T-cell (primary cell): ENCODE data around the gene SPATA19. TPM values are rescaled to one million over a fixed set of nuclear protein-coding genes. Genes with fewer than 3 reads are reported as not detected.

Source experiments
- ATAC-seq, 4 experiments: fragments of 200-7000 bp in 3 of 4; fragments of 150-1000 bp in 1 of 4; cut with Tn5 transposase; replicated peaks in 1 of 4; 1 replicate in 3 of 4; 2 replicates in 1 of 4; pipeline ENCODE4 v1.10.0; 2021; ENCODE audit warnings: moderate library complexity in 3 of 4, mild to moderate bottlenecking in 2 of 4, moderate number of reproducible peaks in 1 of 4
- CTCF ChIA-PET, 2 donors: fragments of 300-600 bp; sonication (Branson Sonifier 250); formaldehyde crosslinking; loops; one replicate each; lab custom pipeline; 2022; ENCODE audit warnings: antibody characterized with exemption in 2 of 2; lab: Charles Lee
- POLR2A ChIA-PET, 2 donors: fragments of 300-600 bp; sonication (Branson Sonifier 250); formaldehyde crosslinking; loops; one replicate each; lab custom pipeline; 2022; ENCODE audit warnings: antibody characterized with exemption in 2 of 2; lab: Charles Lee
- DNase-seq, 35 experiments: peaks; one replicate each; pipeline versions ENCODE4 v3.0.0 to v3.0.0-alpha.2; 2013 to 2023
- H3K27ac ChIP-seq: one replicate; pipeline ENCODE4 v1.5.1; 2013; ENCODE audit warnings: low read length
- H3K27me3 ChIP-seq, 2 experiments: replicated peaks in 1 of 2; 1 replicate in 1 of 2; 2 replicates in 1 of 2; pipeline versions ENCODE4 v1.6.1 to v1.7.0; 2013; ENCODE audit warnings: low read length in 1 of 2, mixed read lengths in 1 of 2; ENCODE audit not compliant: control insufficient read depth in 2 of 2, insufficient read depth in 2 of 2; ENCODE audit errors: extremely low read depth in 1 of 2
- H3K36me3 ChIP-seq, 2 donors: 1 replicate in 1 of 2; 2 replicates in 1 of 2; pipeline versions ENCODE4 v1.6.1 to v1.7.0; 2013; ENCODE audit warnings: low read length in 1 of 2; ENCODE audit not compliant: control insufficient read depth in 2 of 2, insufficient read depth in 1 of 2; ENCODE audit errors: extremely low read depth in 1 of 2
- H3K4me1 ChIP-seq, 2 experiments: 1 replicate in 1 of 2; 2 replicates in 1 of 2; pipeline versions ENCODE4 v1.6.1 to v1.7.0; 2013; ENCODE audit warnings: low read length in 2 of 2, mixed read lengths in 1 of 2; ENCODE audit not compliant: insufficient read depth in 2 of 2, control insufficient read depth in 1 of 2; ENCODE audit errors: extremely low read depth in 1 of 2
- H3K4me3 ChIP-seq, 2 donors: 1 replicate in 1 of 2; 2 replicates in 1 of 2; pipeline versions ENCODE4 v1.5.1 to v1.7.0; 2013; ENCODE audit warnings: mild to moderate bottlenecking in 2 of 2, low read length in 1 of 2, moderate library complexity in 1 of 2; ENCODE audit not compliant: control insufficient read depth in 1 of 2; ENCODE audit errors: extremely low read depth in 1 of 2
- H3K9me3 ChIP-seq: 2 replicates; pipeline ENCODE4 v1.7.0; 2013
- H3K27ac Mint-ChIP-seq, 2 donors: one replicate each; pipeline ENCODE4 v1.8.0; 2020 to 2021; ENCODE audit warnings: mild to moderate bottlenecking in 2 of 2, mixed read lengths in 2 of 2
- H3K27me3 Mint-ChIP-seq, 2 donors: one replicate each; pipeline ENCODE4 v1.8.0; 2021 to 2022; ENCODE audit warnings: mixed read lengths in 2 of 2
- H3K36me3 Mint-ChIP-seq: one replicate; pipeline ENCODE4 v1.8.0; 2021; ENCODE audit warnings: mixed read lengths
- H3K4me1 Mint-ChIP-seq, 3 donors: one replicate each; pipeline ENCODE4 v1.8.0; 2020 to 2022; ENCODE audit warnings: mixed read lengths in 3 of 3, mild to moderate bottlenecking in 1 of 3
- H3K4me3 Mint-ChIP-seq, 3 donors: one replicate each; pipeline ENCODE4 v1.8.0; 2020 to 2022; ENCODE audit warnings: mild to moderate bottlenecking in 3 of 3, mixed read lengths in 3 of 3, moderate library complexity in 3 of 3
- H3K9me3 Mint-ChIP-seq, 3 donors: one replicate each; pipeline ENCODE4 v1.8.0; 2020 to 2022; ENCODE audit warnings: mixed read lengths in 3 of 3
- WGBS: methylation state at CpG from one replicate; pipeline ENCODE4 v1.1.5; 2013; ENCODE audit warnings: missing lambda C conversion rate; ENCODE audit not compliant: insufficient coverage; 5-methylcytosine and 5-hydroxymethylcytosine counted together
- total RNA-seq, 35 experiments: library from RNA in 6 of 35; stranded (reverse) in 6 of 35; fragments of 120-200 nt in 1 of 35; gene quantifications; one replicate each; pipeline versions ENCODE4 v1.2.1 to v1.2.4 and lab custom pipeline; 2013 to 2026

The SPATA19 gene
- total RNA-seq (not detected), total RNA-seq (lab: John Stamatoyannopoulos, UW) (0 to 0.08 (median 0) reads per million in 29 experiments)
- total RNA-seq (2013), result not detected

GRCh38 chr11:133845413-133845812, at the start of gene SPATA19:
Gene SPATA19 (minus strand): TSS chr11:133845513. CDS start chr11:133845446, 67 bp downstream.
- 100% methylated on average over 1 of the region's 2 CpGs for WGBS
- no peaks in the 10 kb centered on the region for H3K4me1 Mint-ChIP-seq
- no peak within 1 kb of the TSS for H3K27ac Mint-ChIP-seq
- Histone ChIP-seq H3K27ac (no peak within 1 kb of the TSS), H3K4me3 (no peak within 1 kb of the TSS), H3K27me3 (peaks cover 0 to 12% of the 10 kb centered on the region in 2 experiments), H3K36me3 (no peaks in the 10 kb centered on the region), H3K9me3 (no peaks in the 10 kb centered on the region), H3K4me1 (no peaks in the 10 kb centered on the region)
- CTCF ChIA-PET, result no interaction called here
- POLR2A ChIA-PET, result no interaction called here
- DNase-seq, result no peak
- peaks cover 5 to 34% of the 10 kb centered on the region in 2 donors for H3K27me3 Mint-ChIP-seq
- no peak for ATAC-seq
- no peak within 1 kb of the TSS for H3K4me3 Mint-ChIP-seq
- H3K36me3 Mint-ChIP-seq, result no peaks in the 10 kb centered on the region
- peaks cover 0 to 7% (median 5%) of the 10 kb centered on the region in 3 donors for H3K9me3 Mint-ChIP-seq

- H3K9me3 Mint-ChIP-seq, result no peaks in the 10 kb centered on the region
- WGBS, result 71% methylated on average over 9 of the region's 10 CpGs
- no peak overlapping the region for H3K4me3 ChIP-seq
- peaks cover 0 to 4% of the 10 kb centered on the region in 2 donors for H3K36me3 ChIP-seq
- H3K4me1 ChIP-seq, result no peaks in the 10 kb centered on the region
- no peak overlapping the region for H3K27ac Mint-ChIP-seq
- no peak overlapping the region for H3K27ac ChIP-seq
- H3K27me3 ChIP-seq, result peaks cover 0 to 13% of the 10 kb centered on the region in 2 experiments
- ChIA-PET POLR2A (no interaction called here), CTCF (no interaction called here)
- H3K4me3 Mint-ChIP-seq, result no peak overlapping the region
- no peaks in the 10 kb centered on the region for H3K4me1 Mint-ChIP-seq
- DNase-seq, result no peak
- no peaks in the 10 kb centered on the region for H3K36me3 Mint-ChIP-seq
- H3K27me3 Mint-ChIP-seq, result peaks cover 5 to 11% of the 10 kb centered on the region in 2 donors
- H3K9me3 ChIP-seq, result no peaks in the 10 kb centered on the region
- ATAC-seq, result no peak
Measured at GRCh38 chr11:133895061-133895479, 49.8 kb upstream of the SPATA19 start.

GRCh38 chr11:133893381-133893780, 48.1 kb upstream of the SPATA19 start:
- ChIA-PET CTCF (no interaction called here), POLR2A (no interaction called here)
- no peaks in the 10 kb centered on the region for H3K4me1 ChIP-seq
- no peak for DNase-seq
- no peaks in the 10 kb centered on the region for H3K9me3 Mint-ChIP-seq
- 92% methylated on average over 8 of the region's 14 CpGs for WGBS
- H3K27ac Mint-ChIP-seq, result no peak overlapping the region
- H3K27ac ChIP-seq, result no peak overlapping the region
- H3K36me3 ChIP-seq, result peaks cover 0 to 4% of the 10 kb centered on the region in 2 donors
- H3K9me3 ChIP-seq, result no peaks in the 10 kb centered on the region
- no peak overlapping the region for H3K4me3 ChIP-seq
- no peak overlapping the region for H3K4me3 Mint-ChIP-seq
- H3K36me3 Mint-ChIP-seq, result no peaks in the 10 kb centered on the region
- ATAC-seq, result no peak
- H3K27me3 Mint-ChIP-seq, result peaks cover 5 to 16% of the 10 kb centered on the region in 2 donors
- H3K27me3 ChIP-seq, result peaks cover 0 to 13% of the 10 kb centered on the region in 2 experiments
- no peaks in the 10 kb centered on the region for H3K4me1 Mint-ChIP-seq

GRCh38 chr11:133892584-133893380, 47.5 kb upstream of the SPATA19 start:
- Mint-ChIP-seq H3K27me3 (peaks cover 6 to 20% of the 10 kb centered on the region in 2 donors), H3K36me3 (no peaks in the 10 kb centered on the region), H3K4me3 (no peak overlapping the region), H3K9me3 (no peaks in the 10 kb centered on the region), H3K27ac (no peak overlapping the region), H3K4me1 (no peaks in the 10 kb centered on the region)
- H3K9me3 ChIP-seq, result no peaks in the 10 kb centered on the region
- ChIA-PET CTCF (no interaction called here), POLR2A (no interaction called here)
- peaks cover 0 to 16% of the 10 kb centered on the region in 2 experiments for H3K27me3 ChIP-seq
- no peak overlapping the region for H3K27ac ChIP-seq
- DNase-seq, result no peak
- H3K4me1 ChIP-seq, result no peaks in the 10 kb centered on the region
- ATAC-seq, result no peak
- peaks cover 0 to 4% of the 10 kb centered on the region in 2 donors for H3K36me3 ChIP-seq
- 83% methylated on average over 13 of the region's 19 CpGs for WGBS
- H3K4me3 ChIP-seq, result no peak overlapping the region

GRCh38 chr11:133892126-133892525, 46.8 kb upstream of the SPATA19 start:
- Mint-ChIP-seq H3K4me1 (no peaks in the 10 kb centered on the region), H3K27ac (no peak overlapping the region), H3K27me3 (peaks cover 11 to 26% of the 10 kb centered on the region in 2 donors), H3K9me3 (no peaks in the 10 kb centered on the region), H3K36me3 (no peaks in the 10 kb centered on the region), H3K4me3 (no peak overlapping the region)
- Histone ChIP-seq H3K27ac (no peak overlapping the region), H3K27me3 (peaks cover 0 to 20% of the 10 kb centered on the region in 2 experiments), H3K9me3 (no peaks in the 10 kb centered on the region), H3K36me3 (peaks cover 0 to under 1% of the 10 kb centered on the region in 2 donors), H3K4me1 (no peaks in the 10 kb centered on the region), H3K4me3 (no peak overlapping the region)
- CTCF ChIA-PET, result no interaction called here
- 78% methylated on average over 7 of the region's 8 CpGs for WGBS
- ATAC-seq (no peak), DNase-seq (no peak)
- POLR2A ChIA-PET, result no interaction called here

GRCh38 chr11:133889893-133890292, 44.6 kb upstream of the SPATA19 start:
- no peak for DNase-seq

More at GRCh38 chr11:133889893-133890292, 44.6 kb upstream of the SPATA19 start:
- Histone ChIP-seq H3K9me3 (no peaks in the 10 kb centered on the region), H3K27ac (no peak overlapping the region), H3K36me3 (no peaks in the 10 kb centered on the region), H3K27me3 (peaks cover 0 to 34% of the 10 kb centered on the region in 2 experiments), H3K4me1 (no peaks in the 10 kb centered on the region), H3K4me3 (no peak overlapping the region)
- 63% methylated on average over 2 of the region's 3 CpGs for WGBS
- Mint-ChIP-seq H3K27me3 (peaks cover 27 to 38% of the 10 kb centered on the region in 2 donors), H3K27ac (no peak overlapping the region), H3K9me3 (no peaks in the 10 kb centered on the region), H3K36me3 (no peaks in the 10 kb centered on the region), H3K4me3 (no peak overlapping the region), H3K4me1 (no peaks in the 10 kb centered on the region)
- CTCF ChIA-PET, result no interaction called here
- POLR2A ChIA-PET, result no interaction called here
- no peak for ATAC-seq
